Fibroblast of peridontal ligament (primary cell): ENCODE results near the gene MEGF6.

Experiments used
- DNase-seq: peaks from one replicate; pipeline ENCODE4 v3.0.0-alpha.2; 2010; ENCODE audit errors: extremely low read depth

Gene MEGF6

GRCh38 chr1:3645666-3646355 lies 34.5 kb upstream of the MEGF6 start:
- DNase-seq, result no peak

GRCh38 chr1:3645247-3645646 lies 33.9 kb upstream of the MEGF6 start:
- DNase-seq, result no peak

- no peak for DNase-seq
Measured at GRCh38 chr1:3644273-3644672, 33.0 kb upstream of the MEGF6 start.

- DNase-seq, result no peak
Measured at GRCh38 chr1:3642919-3643675, 31.8 kb upstream of the MEGF6 start.

GRCh38 chr1:3641816-3642215 lies 30.5 kb upstream of the MEGF6 start:
- no peak for DNase-seq

- no peak for DNase-seq
Measured at GRCh38 chr1:3641046-3641760, 29.9 kb upstream of the MEGF6 start.

- no peak for DNase-seq
Measured at GRCh38 chr1:3640121-3640837, 29.0 kb upstream of the MEGF6 start.

GRCh38 chr1:3639397-3639911 lies 28.1 kb upstream of the MEGF6 start:
- DNase-seq, result no peak

- no peak for DNase-seq
Measured at GRCh38 chr1:3638676-3639075, 27.4 kb upstream of the MEGF6 start.

GRCh38 chr1:3638027-3638426 lies 26.7 kb upstream of the MEGF6 start:
- no peak for DNase-seq

- DNase-seq, result no peak
Measured at GRCh38 chr1:3636531-3636930, 25.2 kb upstream of the MEGF6 start.

GRCh38 chr1:3636080-3636479 lies 24.8 kb upstream of the MEGF6 start:
- no peak for DNase-seq

- no peak for DNase-seq
Measured at GRCh38 chr1:3634059-3634800, 22.9 kb upstream of the MEGF6 start.

GRCh38 chr1:3633344-3634058 lies 22.2 kb upstream of the MEGF6 start:
- DNase-seq, result no peak

- no peak for DNase-seq
Measured at GRCh38 chr1:3632716-3633343, 21.5 kb upstream of the MEGF6 start.

GRCh38 chr1:3632298-3632697 lies 21.0 kb upstream of the MEGF6 start:
- no peak for DNase-seq

GRCh38 chr1:3631320-3632260 lies 20.3 kb upstream of the MEGF6 start:
- DNase-seq, result no peak

GRCh38 chr1:3630914-3631313 lies 19.6 kb upstream of the MEGF6 start:
- DNase-seq, result no peak

- DNase-seq, result no peak
Measured at GRCh38 chr1:3630161-3630611, 18.9 kb upstream of the MEGF6 start.
